Activated B cell treated with CpG ODN at 0.5 μM for 24 hours (primary cell): ENCODE measurements around the gene KLHL22. TPM values are rescaled to one million over a fixed set of nuclear protein-coding genes. Genes with fewer than 3 reads are reported as not detected.

Experiments used
- ATAC-seq: fragments of 200-7000 bp; cut with Tn5 transposase; one replicate; pipeline ENCODE4 v1.10.0; 2021; ENCODE audit warnings: low read depth, mild to moderate bottlenecking, moderate library complexity
- CTCF ChIA-PET: fragments of 350-600 bp; sonication (Branson Sonifier 250); formaldehyde crosslinking; loops from one replicate; lab custom pipeline; 2021; ENCODE audit warnings: antibody characterized with exemption; lab: Charles Lee
- POLR2A ChIA-PET: fragments of 350-600 bp; sonication (Branson Sonifier 250); formaldehyde crosslinking; loops from one replicate; lab custom pipeline; 2021; ENCODE audit warnings: antibody characterized with exemption; lab: Charles Lee
- DNase-seq: peaks from one replicate; pipeline ENCODE4 v3.0.0; 2022
- H3K27ac Mint-ChIP-seq: one replicate; pipeline ENCODE4 v1.8.0; 2020; ENCODE audit warnings: mixed read lengths
- H3K27me3 Mint-ChIP-seq: one replicate; pipeline ENCODE4 v1.8.0; 2021; ENCODE audit warnings: mixed read lengths
- H3K36me3 Mint-ChIP-seq: one replicate; pipeline ENCODE4 v1.8.0; 2021; ENCODE audit warnings: low read depth, mixed read lengths
- H3K4me1 Mint-ChIP-seq: one replicate; pipeline ENCODE4 v1.8.0; 2021; ENCODE audit warnings: mixed read lengths
- H3K4me3 Mint-ChIP-seq: one replicate; pipeline ENCODE4 v1.8.0; 2020; ENCODE audit warnings: mild to moderate bottlenecking, mixed read lengths
- H3K9me3 Mint-ChIP-seq: one replicate; pipeline ENCODE4 v1.8.0; 2020; ENCODE audit warnings: mixed read lengths
- CTCF ChIP-seq: fragments of 200-600 bp; IDR thresholded peaks from one replicate; pipeline ENCODE4 v1.8.0; 2022; ENCODE audit warnings: antibody characterized with exemption, mild to moderate bottlenecking
- intact Hi-C: fragments of 100-400 bp; cut with micrococcal nuclease; formaldehyde crosslinking; loops from one replicate; pipeline ENCODE4 v1.15.1; 2024
- total RNA-seq: library from RNA; stranded (reverse); gene quantifications from 2 replicates; pipeline ENCODE4 v1.2.3, GENCODE V29; 2022

KLHL22 gene
- total RNA-seq, 1 donor from 2014 or later, result 26.1 TPM

DNA sequence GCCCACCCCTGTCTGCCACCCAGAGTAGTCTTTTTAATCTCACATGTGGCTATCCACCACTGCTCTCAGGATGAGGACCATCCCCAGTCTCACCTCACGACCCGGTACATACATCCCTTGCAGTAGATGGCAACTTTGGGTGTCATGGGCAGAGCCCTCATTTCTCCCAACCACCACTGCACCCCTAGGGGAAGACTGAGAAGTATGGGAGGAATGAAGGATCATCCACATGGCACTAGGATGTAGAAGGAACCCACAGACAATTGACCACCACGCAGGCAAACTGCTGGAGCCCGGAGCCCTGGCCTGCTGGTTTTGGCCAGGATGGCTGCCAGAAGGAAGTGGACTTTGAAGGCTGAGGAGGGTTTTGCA lies 56.1 kb downstream of the KLHL22 start:
- ATAC-seq, result no peak
- H3K4me1 Mint-ChIP-seq, result peaks cover 22% of the 10 kb centered on the region
- H3K27me3 Mint-ChIP-seq, result peaks cover 36% of the 10 kb centered on the region
- H3K27ac Mint-ChIP-seq, result no peak overlapping the region
- intact Hi-C loops, result no loop called here
- TF ChIP-seq CTCF, result no peak
- no peak overlapping the region for H3K4me3 Mint-ChIP-seq
- ChIA-PET CTCF (no interaction called here), POLR2A (no interaction called here)
- peaks cover 26% of the 10 kb centered on the region for H3K36me3 Mint-ChIP-seq
- no peaks in the 10 kb centered on the region for H3K9me3 Mint-ChIP-seq
- DNase-seq, result no peak

- H3K9me3 Mint-ChIP-seq, result no peaks in the 10 kb centered on the region
- peaks cover 19% of the 10 kb centered on the region for H3K36me3 Mint-ChIP-seq
- H3K27me3 Mint-ChIP-seq, result peaks cover 39% of the 10 kb centered on the region
- H3K4me1 Mint-ChIP-seq, result peaks cover 22% of the 10 kb centered on the region
- H3K4me3 Mint-ChIP-seq, result peak overlapping the region; percentile 26
- TF ChIP-seq CTCF, result no peak
- DNase-seq (no peak), ATAC-seq (no peak)
- POLR2A ChIA-PET, result no interaction called here
- CTCF ChIA-PET, result interaction anchor here (0.7 kb wide), 1 partner anchor 384 kb away, joined by 3 read pairs; no protein-coding TSS in a partner anchor
- intact Hi-C loops, result no loop called here
- H3K27ac Mint-ChIP-seq, result no peak overlapping the region
These were observed 56.7 kb downstream of the KLHL22 start for GRCh38 chr22:20438678-20439492.

GRCh38 chr22:20438427-20438677 lies 57.2 kb downstream of the KLHL22 start:
- Mint-ChIP-seq H3K4me1 (peaks cover 22% of the 10 kb centered on the region), H3K4me3 (peak overlapping the region; percentile 26), H3K27ac (no peak overlapping the region), H3K9me3 (no peaks in the 10 kb centered on the region), H3K27me3 (peaks cover 39% of the 10 kb centered on the region), H3K36me3 (peaks cover 16% of the 10 kb centered on the region)
- ATAC-seq (no peak), DNase-seq (no peak)
- intact Hi-C loops, result no loop called here
- ChIA-PET POLR2A (no interaction called here), CTCF (interaction anchor here (0.7 kb wide), 1 partner anchor 384 kb away, joined by 3 read pairs; no protein-coding TSS in a partner anchor)
- TF ChIP-seq CTCF, result no peak

DNA sequence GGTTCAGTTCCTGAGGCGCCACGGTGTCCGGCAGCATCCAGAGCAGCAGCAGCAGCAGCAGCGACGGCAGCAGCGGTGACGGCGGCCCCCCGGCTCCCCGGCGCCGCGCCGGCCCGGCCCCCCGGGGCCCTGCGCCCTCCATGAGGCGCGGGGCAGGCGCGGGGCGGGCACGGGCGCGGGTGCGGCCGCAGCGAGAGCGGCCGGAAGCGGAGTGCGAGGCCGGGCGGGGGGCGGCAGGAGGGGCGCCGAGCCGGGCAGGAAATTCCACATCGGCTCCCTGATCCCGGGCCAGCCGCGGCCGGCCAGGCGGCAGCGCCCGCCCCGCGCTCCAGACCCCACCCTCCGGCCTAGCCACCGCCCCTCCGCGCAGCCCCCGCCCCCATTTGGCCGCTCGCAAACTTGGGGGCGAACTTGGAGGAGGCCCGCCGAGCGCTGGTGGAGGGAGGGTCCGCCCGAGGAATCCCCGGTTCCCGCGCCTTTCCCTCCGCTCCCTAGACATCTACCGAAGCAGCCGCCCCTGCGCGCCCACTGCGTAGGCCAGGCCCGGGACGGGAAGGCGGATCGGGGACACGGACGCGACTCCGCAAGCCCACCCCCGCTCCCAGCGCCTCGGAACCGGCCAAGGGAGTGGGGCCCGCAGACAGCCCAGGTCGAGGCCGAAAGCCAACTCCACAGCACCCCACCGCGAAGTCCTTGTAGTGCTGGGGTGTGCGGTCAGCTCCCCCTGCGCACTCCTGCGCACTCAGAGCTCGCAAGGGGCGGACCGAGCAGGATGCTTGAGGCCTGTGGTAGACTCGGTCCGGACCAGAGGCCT lies 57.8 kb downstream of the KLHL22 start, which contains the start of gene SCARF2:
Gene SCARF2 (minus strand): TSS at position 213 of the 814 bp plus-strand sequence. CDS start 71 bp downstream, at position 142.
- DNase-seq, result no peak
- Mint-ChIP-seq H3K4me3 (peak within 1 kb of the TSS; percentile 82), H3K27ac (no peak within 1 kb of the TSS), H3K4me1 (peaks cover 24% of the 10 kb centered on the region), H3K9me3 (no peaks in the 10 kb centered on the region), H3K27me3 (peaks cover 43% of the 10 kb centered on the region), H3K36me3 (peaks cover 11% of the 10 kb centered on the region)
- no peak for TF ChIP-seq CTCF
- peak; percentile 39 for ATAC-seq
- ChIA-PET CTCF (no interaction called here), POLR2A (no interaction called here)
- intact Hi-C loops, result no loop called here
